Measurements from ENCODE around the gene PBX1.
A peak's percentile ranks its signal among the peaks of the same experiment; 100 is the strongest.

The PBX1 gene

GRCh38 chr1:164693564-164694359, 134.8 kb downstream of the PBX1 start:
- DNase-seq, result no peak

DNA sequence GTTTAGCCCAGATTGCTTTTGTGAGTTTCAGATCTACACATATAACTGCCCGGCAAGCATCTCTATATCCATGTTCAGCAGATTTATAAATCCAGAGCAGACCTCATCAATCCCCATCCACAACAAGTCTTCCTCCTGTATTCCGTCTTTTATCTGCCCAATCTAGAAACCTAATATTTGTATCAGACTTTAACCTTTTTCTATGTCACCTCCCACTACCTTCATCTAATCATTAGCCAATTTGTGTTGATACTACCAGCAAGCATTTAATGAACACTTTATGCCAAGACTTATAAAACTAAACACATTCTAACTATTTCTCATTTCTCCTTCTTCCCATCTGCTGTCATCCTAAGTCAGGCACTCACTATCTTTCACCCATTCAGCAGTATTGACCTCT, 135.5 kb downstream of the PBX1 start:
- no peak for DNase-seq

- no peak for DNase-seq
Measured at GRCh38 chr1:164695956-164696665, 137.1 kb downstream of the PBX1 start.

GRCh38 chr1:164699815-164700491, 141.0 kb downstream of the PBX1 start:
- peak in 10 of 56 donors; percentile 13 to 62 (median 30) for DNase-seq

DNA sequence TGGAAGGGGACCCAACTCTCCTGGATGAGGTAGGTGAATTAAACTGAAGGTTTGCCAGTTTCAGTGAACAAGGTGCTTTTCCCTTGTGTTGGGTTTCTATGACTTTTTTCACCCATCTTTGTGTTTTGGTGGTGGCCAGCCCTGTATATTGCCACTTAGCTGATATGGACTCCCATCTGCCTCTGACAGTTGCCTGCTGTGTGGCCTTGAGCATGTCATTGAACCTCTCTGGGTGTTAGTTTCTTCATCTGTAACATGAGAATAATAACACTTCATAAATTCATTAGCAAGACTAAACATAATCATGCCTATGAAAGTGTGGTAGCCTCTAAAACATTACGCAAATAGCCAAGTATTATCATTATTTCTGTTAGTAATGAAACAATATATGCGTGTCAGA, 141.7 kb downstream of the PBX1 start:
- DNase-seq, result no peak

DNA sequence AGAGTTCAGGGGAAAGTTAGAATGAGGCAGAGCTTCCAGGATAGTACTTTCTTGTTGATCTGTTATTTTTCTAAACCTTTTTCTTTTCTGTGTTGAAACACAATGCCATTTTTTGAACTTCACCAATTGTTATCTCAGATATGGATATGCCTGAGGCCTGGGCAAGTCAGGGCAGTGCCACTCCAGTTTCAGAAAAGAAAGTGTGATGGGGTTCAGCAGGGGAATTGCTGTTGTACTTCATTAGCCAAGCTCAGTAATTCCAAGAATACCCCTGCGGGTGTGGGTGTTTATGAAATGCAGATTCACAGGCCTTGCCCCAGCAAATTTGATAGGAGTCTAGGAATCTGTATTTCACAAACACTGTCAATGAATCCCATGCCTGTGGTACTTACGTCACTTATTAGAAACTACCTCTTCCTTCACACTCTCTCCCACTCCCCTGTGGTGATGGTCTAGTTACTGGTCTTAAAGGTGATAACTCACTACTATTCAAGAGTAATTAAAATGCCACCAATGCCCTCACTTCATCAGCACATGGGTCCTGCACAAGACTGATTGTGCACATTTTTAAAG, 142.3 kb downstream of the PBX1 start:
- DNase-seq, result no peak

- DNase-seq, result no peak
Measured at GRCh38 chr1:164702216-164702615, 143.2 kb downstream of the PBX1 start.

- DNase-seq, result no peak
Measured at GRCh38 chr1:164702664-164703063, 143.7 kb downstream of the PBX1 start.

DNA sequence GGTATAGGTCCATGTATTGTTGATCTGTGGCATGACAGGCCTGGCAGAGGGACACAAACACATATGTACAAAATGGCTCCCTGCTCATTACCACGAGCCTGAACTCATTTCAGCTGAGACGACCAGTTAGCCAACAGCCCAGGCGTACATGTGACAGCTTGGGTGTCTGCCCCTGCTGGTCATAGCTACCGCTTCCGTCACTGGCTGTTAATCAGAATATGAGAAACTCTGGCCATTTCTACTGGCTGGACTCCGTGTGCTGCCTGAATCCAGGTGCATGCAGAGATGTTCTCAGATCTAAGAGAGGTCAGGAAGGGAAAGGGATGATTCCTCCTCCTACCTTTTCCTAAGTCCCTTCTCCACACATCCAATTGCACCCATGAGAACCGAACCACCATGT, 144.5 kb downstream of the PBX1 start:
- peak in 7 of 56 donors; percentile 9 to 39 (median 21) for DNase-seq

DNA sequence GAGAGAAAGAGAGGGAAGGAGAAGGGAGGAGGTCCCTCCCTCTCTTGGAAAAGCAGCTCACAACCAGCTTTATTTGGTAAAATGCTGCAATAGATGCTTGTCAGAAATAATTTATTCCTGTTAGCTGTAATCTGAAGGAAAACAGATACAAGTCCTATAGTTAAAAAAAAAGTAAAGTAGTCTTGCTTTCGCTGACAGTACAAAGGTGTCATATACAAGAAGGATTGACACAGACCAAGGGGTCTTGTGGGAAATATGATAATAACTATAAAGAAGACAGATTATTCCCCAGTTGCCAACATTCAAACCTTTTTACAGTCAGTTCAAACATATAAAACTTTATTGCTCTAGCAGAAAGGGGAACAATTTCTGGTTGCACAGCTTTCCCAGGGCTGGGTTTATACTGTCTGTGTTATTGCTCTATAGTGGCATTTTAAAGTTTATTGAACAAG, 145.0 kb downstream of the PBX1 start:
- DNase-seq, result no peak

GRCh38 chr1:164704954-164705353, 146.0 kb downstream of the PBX1 start:
- DNase-seq, result peak in 1 of 56 donors; percentile 39

DNA sequence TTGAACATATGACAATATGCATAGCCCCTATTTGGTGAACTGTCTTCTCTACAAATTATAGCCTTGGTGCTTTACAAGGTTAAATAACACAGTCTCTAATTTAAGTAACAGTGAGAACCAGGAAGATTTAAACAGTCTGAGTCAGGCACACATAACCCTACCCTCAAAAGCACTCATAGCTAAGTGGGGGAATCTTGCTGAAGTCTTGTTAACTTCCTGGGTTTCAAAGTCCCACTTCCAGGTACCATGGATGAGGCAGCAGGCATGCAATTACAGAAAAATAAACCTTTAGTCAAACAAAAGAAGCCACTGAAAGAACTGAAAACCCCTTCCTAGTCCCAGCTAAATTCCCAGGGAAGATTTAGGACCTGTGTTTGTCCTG, 147.6 kb downstream of the PBX1 start:
- no peak for DNase-seq

DNA sequence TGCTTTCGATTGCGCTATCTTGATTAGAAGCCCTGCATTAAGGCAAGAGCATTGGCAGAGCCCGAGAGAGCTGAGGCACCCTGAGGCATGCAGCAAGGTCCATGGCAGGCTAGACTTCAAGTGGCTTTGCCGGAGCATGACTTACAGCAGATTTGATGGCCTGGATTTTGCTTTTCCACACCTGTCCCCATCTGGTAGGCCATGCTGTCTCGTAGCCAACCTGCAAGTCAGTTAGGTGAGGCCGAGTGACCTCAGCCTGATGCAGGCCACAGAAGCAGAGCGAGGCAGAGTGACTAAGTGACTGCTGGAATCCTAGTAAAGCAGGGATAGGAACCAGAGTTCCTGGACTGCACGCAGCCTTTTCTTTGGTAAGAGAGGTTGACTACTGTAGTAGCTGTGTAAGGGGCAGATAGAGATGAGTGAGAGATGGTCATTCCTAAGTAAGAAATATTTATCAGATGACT, 148.9 kb downstream of the PBX1 start:
- peak in 1 of 56 donors; percentile 24 for DNase-seq

DNA sequence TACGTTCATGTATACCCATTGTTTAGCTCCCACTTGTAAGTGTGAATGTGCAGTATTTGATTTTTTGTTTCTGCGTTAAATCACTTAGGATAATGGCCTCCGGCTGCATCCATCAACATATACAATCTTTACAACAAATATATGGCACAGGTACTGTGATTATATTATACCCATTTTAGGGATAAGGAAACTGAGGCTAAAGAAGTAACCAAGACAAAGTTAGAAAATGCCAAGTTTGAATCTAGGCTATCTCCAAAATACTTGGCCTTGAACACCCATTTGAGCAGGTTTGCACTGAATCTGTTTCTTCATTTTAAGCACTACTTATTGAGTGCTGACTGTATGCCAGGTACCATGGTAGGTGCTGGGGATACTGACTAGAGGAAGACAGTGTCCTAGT, 149.6 kb downstream of the PBX1 start:
- no peak for DNase-seq

DNA sequence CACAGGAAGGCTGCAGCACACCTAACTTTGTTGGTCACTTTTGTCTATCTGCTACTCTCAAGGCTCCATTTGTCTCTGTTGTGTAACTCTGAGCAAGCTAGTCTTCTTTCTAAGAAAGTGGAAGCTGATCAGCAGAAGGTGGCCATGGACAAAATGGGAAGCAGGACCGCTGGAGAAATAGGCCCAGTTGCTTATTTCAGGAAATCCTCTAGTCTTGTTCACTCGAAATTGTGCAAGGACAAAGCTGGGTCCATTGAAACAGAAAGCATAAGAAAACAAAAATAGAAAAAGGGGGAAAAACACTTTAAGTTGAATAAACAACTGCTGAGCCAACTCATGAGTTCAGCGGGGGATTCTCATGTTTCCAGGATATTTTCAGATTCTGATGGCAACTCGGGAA, 150.1 kb downstream of the PBX1 start:
- DNase-seq, result no peak

DNA sequence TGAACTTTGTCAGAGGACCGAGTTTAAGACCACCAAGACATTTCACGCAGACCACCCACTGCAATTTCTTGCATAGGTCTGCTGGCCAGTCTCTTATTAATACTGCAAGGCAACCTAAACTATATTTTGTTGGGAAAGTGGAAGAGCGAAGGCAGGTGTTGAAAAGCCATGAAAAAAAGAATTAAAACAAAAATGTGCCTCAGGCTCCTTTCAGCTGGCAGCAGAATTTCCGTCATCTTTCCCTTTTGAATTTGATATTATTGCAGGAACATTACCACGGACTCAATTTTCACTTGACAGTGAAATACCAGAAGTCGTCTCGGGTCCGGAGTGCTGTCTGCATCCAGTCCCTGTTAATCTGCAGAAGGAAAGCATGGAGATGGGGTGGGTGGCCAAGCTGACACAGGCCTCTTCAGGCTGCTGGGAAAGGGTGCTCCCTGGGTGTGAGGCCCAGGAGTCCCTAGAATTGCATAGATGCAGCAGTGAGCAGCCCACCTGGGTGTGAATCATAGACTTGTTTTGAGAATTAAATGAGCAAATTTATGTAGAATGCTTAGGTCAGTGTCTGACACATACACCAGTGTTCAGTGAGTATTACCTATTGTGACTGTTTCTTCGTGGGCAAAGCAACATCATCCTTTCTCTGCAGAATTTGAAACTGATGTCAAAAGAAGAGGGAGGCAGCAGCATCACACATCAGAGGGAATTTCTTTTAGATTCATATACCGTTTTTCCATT, 150.7 kb downstream of the PBX1 start:
- no peak for DNase-seq

DNA sequence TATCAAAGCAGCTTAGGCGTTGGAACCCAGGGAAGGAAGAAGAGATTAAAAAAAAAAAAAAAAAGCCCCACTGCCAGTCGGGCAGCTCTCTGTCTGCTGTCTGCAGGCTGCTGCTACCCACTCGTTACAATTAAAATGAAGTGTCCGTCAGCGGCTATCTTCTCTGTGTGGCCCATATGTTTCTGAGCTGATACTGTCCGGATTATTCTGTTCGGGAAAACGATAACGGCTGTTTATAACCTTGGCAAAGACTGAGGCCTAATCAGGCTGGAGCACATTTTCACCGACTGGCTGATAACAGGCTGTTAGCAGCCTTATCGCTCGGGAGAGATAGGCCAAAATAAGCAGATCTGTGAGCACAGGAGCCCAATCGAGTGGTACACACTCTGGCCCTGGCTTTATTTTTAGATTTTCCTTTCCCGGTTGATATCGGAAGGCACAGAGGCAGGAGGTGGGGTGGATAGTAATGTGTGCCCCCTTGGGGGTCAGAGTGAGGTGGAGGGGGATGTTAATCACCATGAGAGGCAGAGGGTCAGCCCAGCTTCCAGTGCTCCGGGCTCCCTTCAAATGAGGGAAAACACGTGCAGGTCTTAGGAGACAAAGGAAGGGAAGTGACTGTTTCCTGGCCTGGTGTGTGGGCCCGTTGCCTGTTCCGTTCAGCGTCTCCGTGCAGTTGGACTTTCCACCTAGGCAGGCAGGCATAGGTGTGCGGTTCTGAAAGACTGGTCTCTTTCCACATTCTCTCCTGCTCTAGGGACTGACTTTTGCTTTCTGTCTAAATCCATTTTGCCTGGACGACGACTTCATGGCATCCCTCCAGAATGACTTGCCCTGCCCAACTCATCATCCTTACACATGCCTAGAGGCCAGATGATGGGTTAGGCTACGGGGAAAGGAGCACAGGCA, 153.4 kb downstream of the PBX1 start:
- no peak for DNase-seq

DNA sequence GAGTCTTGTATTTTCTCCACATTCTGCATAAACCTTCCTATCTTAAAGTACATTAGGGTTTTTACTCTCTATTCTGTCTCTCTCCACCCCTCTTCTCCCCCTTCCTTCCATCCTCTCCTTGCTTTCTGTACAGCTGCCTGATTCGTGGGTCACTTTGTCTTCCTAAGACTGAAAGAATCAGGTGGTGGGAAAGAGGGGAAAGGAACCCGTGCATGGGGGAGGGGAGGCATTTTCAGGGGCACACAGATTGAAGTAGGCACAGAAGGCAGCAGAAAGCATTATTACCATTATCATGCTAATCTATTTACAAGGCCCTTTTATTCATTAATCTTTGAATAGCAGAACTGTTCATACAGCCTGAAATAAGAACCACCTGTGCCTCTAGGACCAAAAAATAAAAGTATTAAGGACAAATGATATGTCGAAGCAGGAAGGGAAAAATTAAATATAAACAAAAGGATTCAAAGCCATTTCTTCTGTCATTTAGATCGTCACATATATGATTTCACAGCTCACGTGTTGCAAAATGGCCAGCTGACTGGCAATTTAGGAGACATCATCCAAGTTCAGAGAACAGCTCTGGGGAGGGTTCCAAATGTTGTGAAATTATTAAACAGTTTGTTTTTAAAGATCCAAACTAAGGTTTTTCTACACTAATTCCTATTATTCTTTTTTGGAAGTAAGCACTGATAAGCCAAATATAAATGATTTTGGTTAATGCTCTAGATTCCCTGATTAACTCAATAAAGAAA, 154.6 kb downstream of the PBX1 start:
- no peak for DNase-seq
